Stomach (tissue), 4 donors: ENCODE results near the gene MMP28.

ENCODE experiments used
- EP300 ChIP-seq: sonication (generic); formaldehyde crosslinking; IDR thresholded peaks from one replicate; pipeline ENCODE4 v1.6.1; 2017; ENCODE audit warnings: antibody characterized with exemption
- POLR2A ChIP-seq, 4 donors: fragments of 450-650 bp; IDR thresholded peaks; one replicate each; pipeline ENCODE4 v1.6.1; 2016; ENCODE audit warnings: antibody characterized with exemption in 4 of 4, control low read depth in 2 of 4, mild to moderate bottlenecking in 1 of 4, moderate library complexity in 1 of 4
- POLR2AphosphoS5 ChIP-seq, 3 donors: sonication (generic); formaldehyde crosslinking; IDR thresholded peaks; one replicate each; pipeline ENCODE4 v1.6.1; 2016; ENCODE audit warnings: antibody characterized with exemption in 3 of 3

- TF ChIP-seq POLR2AphosphoS5 (IDR thresholded peaks at IDR 0.05) = no peak
- no peak for TF ChIP-seq EP300
- no peak for TF ChIP-seq POLR2A (IDR thresholded peaks at IDR 0.05)
Measured at GRCh38 chr17:35740216-35740615, 55.2 kb downstream of the MMP28 start.
